H1 (cell line): Measurements from ENCODE around the gene CFAP20. TPM values are rescaled to one million over a fixed set of nuclear protein-coding genes. Genes with fewer than 3 reads are reported as not detected.

Source experiments
- CTCF ChIA-PET: fragments of 300-600 bp; sonication (Branson Sonifier 250); formaldehyde crosslinking; loops from one replicate; lab custom pipeline; 2021; ENCODE audit not compliant: partially characterized antibody; lab: Charles Lee
- POLR2A ChIA-PET: fragments of 300-600 bp; sonication (Branson Sonifier 250); formaldehyde crosslinking; loops from one replicate; lab custom pipeline; 2021; ENCODE audit warnings: inconsistent platforms; ENCODE audit not compliant: partially characterized antibody; lab: Charles Lee
- DNase-seq, 2 experiments: peaks; one replicate each; pipeline versions ENCODE4 v3.0.0 to v3.0.0-alpha.2; 2010 to 2022; ENCODE audit warnings: low spot score in 2 of 2, low read depth in 1 of 2, mixed read lengths in 1 of 2
- FAIRE-seq: peaks from 2 replicates; lab custom pipeline; 2011; peaks lifted over from hg19 to GRCh38; lab: Jason Lieb, UNC
- H2AFZ ChIP-seq: 2 replicates; pipeline ENCODE4 v1.8.1; 2012; ENCODE audit warnings: low read length, inconsistent platforms
- H2AK5ac ChIP-seq: 2 replicates; pipeline ENCODE4 v1.6.1; 2013; ENCODE audit warnings: low read depth, low read length
- H2BK120ac ChIP-seq: replicated peaks from 2 replicates; pipeline ENCODE3; 2013; ENCODE audit warnings: low read depth, low read length, inconsistent platforms
- H2BK12ac ChIP-seq: 2 replicates; pipeline ENCODE4 v1.6.1; 2013; ENCODE audit warnings: low read depth, low read length
- H2BK15ac ChIP-seq: 2 replicates; pipeline ENCODE4 v1.6.1; 2013; ENCODE audit warnings: low read length
- H2BK20ac ChIP-seq: 2 replicates; pipeline ENCODE4 v1.6.1; 2013; ENCODE audit warnings: low read length
- H2BK5ac ChIP-seq: 2 replicates; pipeline ENCODE4 v1.6.1; 2013; ENCODE audit warnings: low read depth, low read length
- H3K14ac ChIP-seq: 2 replicates; pipeline ENCODE4 v1.6.1; 2013; ENCODE audit warnings: inconsistent platforms; ENCODE audit not compliant: insufficient read length
- H3K18ac ChIP-seq: 2 replicates; pipeline ENCODE4 v1.6.1; 2013; ENCODE audit warnings: low read length; ENCODE audit errors: extremely low read depth
- H3K23ac ChIP-seq: 2 replicates; pipeline ENCODE4 v1.6.1; 2013; ENCODE audit warnings: inconsistent platforms; ENCODE audit not compliant: insufficient read length
- H3K23me2 ChIP-seq: 2 replicates; pipeline ENCODE4 v1.6.1; 2013; ENCODE audit warnings: low read depth, low read length
- H3K27ac ChIP-seq: 2 replicates; pipeline ENCODE4 v1.6.1; 2011; ENCODE audit warnings: low read depth, low read length, inconsistent platforms
- H3K27me3 ChIP-seq, 4 experiments: replicated peaks in 1 of 4; 1 replicate in 1 of 4; 2 replicates in 3 of 4; pipeline versions ENCODE4 v1.6.1 to v1.8.1; 2011 to 2013; ENCODE audit warnings: low read length in 3 of 4, mild to moderate bottlenecking in 3 of 4, inconsistent platforms in 2 of 4, mixed read lengths in 2 of 4, moderate library complexity in 1 of 4; ENCODE audit not compliant: control insufficient read depth in 3 of 4, insufficient read depth in 3 of 4; ENCODE audit errors: extremely low read depth in 1 of 4
- H3K36me3 ChIP-seq, 4 experiments: 2 replicates each; pipeline versions ENCODE4 v1.6.1 to v1.8.1; 2011 to 2013; ENCODE audit warnings: mild to moderate bottlenecking in 4 of 4, low read length in 3 of 4, moderate library complexity in 2 of 4, control low read depth in 1 of 4, inconsistent platforms in 1 of 4; ENCODE audit not compliant: insufficient read depth in 4 of 4, control insufficient read depth in 2 of 4
- H3K4ac ChIP-seq: replicated peaks from 2 replicates; pipeline ENCODE3; 2013; ENCODE audit warnings: low read length, low read depth, mixed read lengths, inconsistent platforms; ENCODE audit not compliant: insufficient read length
- H3K4me1 ChIP-seq, 4 experiments: replicated peaks in 1 of 4; 1 replicate in 1 of 4; 2 replicates in 3 of 4; pipeline versions ENCODE4 v1.6.1 to v1.8.1; 2011 to 2013; ENCODE audit warnings: low read length in 3 of 4, inconsistent platforms in 2 of 4, mixed read lengths in 1 of 4; ENCODE audit not compliant: insufficient read depth in 4 of 4, control insufficient read depth in 3 of 4
- H3K4me2 ChIP-seq, 2 experiments: 2 replicates each; pipeline versions ENCODE4 v1.6.1 to v1.8.1; 2011 to 2013; ENCODE audit warnings: low read depth in 2 of 2, low read length in 2 of 2, control low read depth in 1 of 2, inconsistent platforms in 1 of 2, mild to moderate bottlenecking in 1 of 2; ENCODE audit not compliant: insufficient read depth in 1 of 2
- H3K4me3 ChIP-seq, 4 experiments: fragments of 200-600, 300-600 bp in 1 of 4; sonication (generic), shearing (Covaris generic), sonication (Bioruptor Twin) in 1 of 4; 2 replicates each; pipeline versions ENCODE4 v1.5.1 to v1.8.1; 2011 to 2016; ENCODE audit warnings: low read length in 4 of 4, low read depth in 3 of 4, control low read depth in 2 of 4, inconsistent platforms in 2 of 4, mild to moderate bottlenecking in 2 of 4, mixed read lengths in 1 of 4, moderate library complexity in 1 of 4; ENCODE audit not compliant: insufficient read depth in 2 of 4; ENCODE audit errors: extremely low read depth in 1 of 4
- H3K56ac ChIP-seq: replicated peaks from 2 replicates; pipeline ENCODE3; 2013; ENCODE audit warnings: low read depth, mild to moderate bottlenecking, mixed read lengths, low read length, inconsistent platforms; ENCODE audit not compliant: insufficient read length
- H3K79me1 ChIP-seq: 2 replicates; pipeline ENCODE4 v1.6.1; 2013; ENCODE audit warnings: low read depth, low read length, control low read depth
- H3K79me2 ChIP-seq, 2 experiments: 2 replicates each; pipeline versions ENCODE4 v1.6.1 to v1.8.1; 2012 to 2013; ENCODE audit warnings: low read length in 2 of 2, mild to moderate bottlenecking in 2 of 2, inconsistent platforms in 1 of 2; ENCODE audit not compliant: insufficient read depth in 2 of 2, control insufficient read depth in 1 of 2
- H3K9ac ChIP-seq, 4 experiments: replicated peaks in 1 of 4; 1 replicate in 1 of 4; 2 replicates in 3 of 4; pipeline versions ENCODE4 v1.6.1 to v1.8.1; 2011 to 2013; ENCODE audit warnings: low read depth in 3 of 4, low read length in 3 of 4, control low read depth in 2 of 4, mild to moderate bottlenecking in 2 of 4, moderate library complexity in 2 of 4, inconsistent platforms in 1 of 4; ENCODE audit errors: extremely low read depth in 1 of 4
- H3K9me3 ChIP-seq, 2 experiments: 2 replicates each; pipeline versions ENCODE4 v1.6.1 to v1.8.1; 2012 to 2013; ENCODE audit warnings: mild to moderate bottlenecking in 2 of 2, moderate library complexity in 2 of 2, control low read depth in 1 of 2, inconsistent platforms in 1 of 2, low read depth in 1 of 2, low read length in 1 of 2, mixed read lengths in 1 of 2; ENCODE audit not compliant: insufficient read depth in 2 of 2
- H4K20me1 ChIP-seq, 2 experiments: replicated peaks in 1 of 2; 2 replicates each; pipeline versions ENCODE3 to v1.8.1; 2011 to 2013; ENCODE audit warnings: inconsistent platforms in 2 of 2, low read length in 2 of 2, mild to moderate bottlenecking in 1 of 2; ENCODE audit not compliant: insufficient read depth in 2 of 2, control insufficient read depth in 1 of 2
- H4K5ac ChIP-seq: 2 replicates; pipeline ENCODE4 v1.6.1; 2013; ENCODE audit warnings: low read length, low read depth, mixed read lengths, inconsistent platforms; ENCODE audit not compliant: insufficient read length
- H4K8ac ChIP-seq: 2 replicates; pipeline ENCODE4 v1.8.0; 2013; ENCODE audit warnings: mild to moderate bottlenecking, moderate library complexity, low read length, inconsistent platforms; ENCODE audit not compliant: insufficient read depth; ENCODE audit errors: extremely low read depth
- H4K91ac ChIP-seq: replicated peaks from 2 replicates; pipeline ENCODE3; 2013; ENCODE audit warnings: low read length, mixed read lengths, inconsistent platforms; ENCODE audit not compliant: insufficient read length
- CHD1 ChIP-seq: IDR thresholded peaks from 2 replicates; pipeline ENCODE4 v1.6.1; 2012; ENCODE audit warnings: low read depth, low read length, improper control_type of control experiment
- KDM4A ChIP-seq: IDR thresholded peaks from one replicate; pipeline ENCODE4 v1.7.1; 2012; ENCODE audit warnings: low read depth, mild to moderate bottlenecking, moderate library complexity, low read length, inconsistent platforms; ENCODE audit not compliant: severe bottlenecking
- POU5F1 ChIP-seq: IDR thresholded peaks from 2 replicates; pipeline ENCODE4 v1.6.1; 2011; ENCODE audit warnings: low read depth, mild to moderate bottlenecking, low read length, moderate library complexity
- SP2 ChIP-seq: IDR thresholded peaks from 2 replicates; pipeline ENCODE4 v1.6.1; 2012; ENCODE audit warnings: mild to moderate bottlenecking, low read length, inconsistent platforms
- SP4 ChIP-seq: IDR thresholded peaks from 2 replicates; pipeline ENCODE4 v1.6.1; 2012; ENCODE audit warnings: low read length, inconsistent platforms
- TBP ChIP-seq: IDR thresholded peaks from 2 replicates; pipeline ENCODE4 v1.6.1; 2011; ENCODE audit warnings: low read depth, low read length, improper control_type of control experiment
- TEAD4 ChIP-seq: IDR thresholded peaks from 2 replicates; pipeline ENCODE4 v1.6.1; 2012; ENCODE audit warnings: low read depth, low read length, inconsistent platforms, mixed read lengths
- YY1 ChIP-seq: IDR thresholded peaks from 2 replicates; pipeline ENCODE4 v1.6.1; 2011; ENCODE audit warnings: low read depth, mild to moderate bottlenecking, low read length
- WGBS, 2 experiments: shearing (Covaris generic) in 1 of 2; methylation state at CpG; one replicate each; pipeline versions ENCODE4 v1.1.6 to v1.1.7; 2013 to 2015; ENCODE audit warnings: low lambda C conversion rate in 2 of 2, mixed read lengths in 2 of 2, inconsistent platforms in 1 of 2, low coverage in 1 of 2, missing lambda C conversion rate in 1 of 2; ENCODE audit not compliant: insufficient replicate concordance in 2 of 2, insufficient coverage in 1 of 2, insufficient read length in 1 of 2; ENCODE audit errors: extremely low coverage in 1 of 2, missing lambda C conversion rate in 1 of 2; 5-methylcytosine and 5-hydroxymethylcytosine counted together
- polyA plus RNA-seq, 7 experiments: library from polyadenylated mRNA; depleted of rRNA in 3 of 7; stranded (reverse) in 5 of 7; unstranded in 2 of 7; fragments of >200 nt in 5 of 7; fragments of 200-250 nt in 2 of 7; gene quantifications; 1 replicate in 5 of 7; 2 replicates in 1 of 7; 4 replicates in 1 of 7; pipeline versions ENCODE4 v1.2.1 to v1.2.3, GENCODE V29; 2011 to 2013; ENCODE audit warnings: missing spikeins in 2 of 7, mixed read lengths in 2 of 7
- total RNA-seq: library from RNA; stranded (reverse); fragmentation: NEBNext Ultra II Directional; extraction: Animal tissue kit (Norgen Biotek cat#: 25700); gene quantifications from 2 replicates; pipeline ENCODE4 v1.2.1, GENCODE V29; 2021
- TF ChIP-seq, protein P1 (sequence below), 3 experiments: IDR thresholded peaks; 1 replicate in 2 of 3; 2 replicates in 1 of 3; pipeline versions ENCODE4 v1.5.1 to v1.6.1; 2011; ENCODE audit warnings: low read length in 3 of 3, mild to moderate bottlenecking in 3 of 3, inconsistent platforms in 2 of 3, low read depth in 1 of 3, moderate library complexity in 1 of 3; ENCODE audit not compliant: insufficient read depth in 1 of 3; ENCODE audit errors: control extremely low read depth in 1 of 3
- TF ChIP-seq, protein P2 (sequence below): IDR thresholded peaks from 2 replicates; pipeline ENCODE4 v1.6.1; 2011; ENCODE audit warnings: low read length, improper control_type of control experiment

The CFAP20 gene
- total and polyA plus RNA-seq, 2 of the 8 experiments (the other 6 are each of a cell fraction or from before 2014, with no cell fraction given), result 45.6 to 65.4 TPM

DNA sequence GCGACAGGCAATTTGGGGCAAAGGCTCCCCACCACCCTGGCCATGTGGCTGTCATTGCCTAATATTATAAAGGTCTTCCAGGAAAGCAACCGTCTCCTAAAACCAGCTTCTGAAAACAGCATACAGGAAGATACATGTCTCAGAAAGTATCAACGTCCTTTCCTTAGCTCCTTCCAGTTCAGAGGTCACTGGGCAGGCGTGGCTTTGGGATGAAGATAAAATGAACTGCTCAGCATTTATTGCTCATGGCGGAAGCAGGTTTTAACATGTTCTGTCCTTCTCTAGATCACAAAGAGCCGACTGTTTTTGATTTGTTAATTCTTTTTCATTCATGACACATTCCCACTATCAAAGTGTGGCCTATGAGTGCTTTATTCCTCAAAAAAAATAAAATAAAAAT is 8.0 kb downstream of the CFAP20 start:
- no peak overlapping the region for H2BK15ac ChIP-seq
- no peak for FAIRE-seq
- H3K79me2 ChIP-seq, result peaks cover 11 to 85% of the 10 kb centered on the region in 2 experiments
- no peak overlapping the region for H2BK5ac ChIP-seq
- no peak overlapping the region for H3K14ac ChIP-seq
- H2BK120ac ChIP-seq, result no peak overlapping the region
- H4K20me1 ChIP-seq, result peaks cover 22 to 29% of the 10 kb centered on the region in 2 experiments
- no peaks in the 10 kb centered on the region for H3K9me3 ChIP-seq
- no peak overlapping the region for H2BK20ac ChIP-seq
- no peak overlapping the region for H3K9ac ChIP-seq
- H2AFZ ChIP-seq, result no peak overlapping the region
- no peak overlapping the region for H4K8ac ChIP-seq
- no peak overlapping the region for H3K18ac ChIP-seq
- ChIA-PET CTCF (interaction anchor here (0.6 to 19.7 kb wide), 29 partner anchors 9 to 375 kb away, joined by 3 to 362 read pairs (median 5); partner anchors contain the start of genes CFAP20 and MMP15), POLR2A (interaction anchor here (2.1 to 3.0 kb wide), 3 partner anchors 9 to 94 kb away, joined by 9 to 27 read pairs (median 15); partner anchors contain the start of gene CFAP20)
- no peak overlapping the region for H3K4me2 ChIP-seq
- no peak for DNase-seq
- peaks cover 5% of the 10 kb centered on the region; the same call in 1 of the 2 replicates for H3K79me1 ChIP-seq
- H3K36me3 ChIP-seq, result peaks cover under 1 to 6% (median 6%) of the 10 kb centered on the region in 4 experiments; a peak in 6 of 8 replicates
- H3K23ac ChIP-seq, result no peak overlapping the region
- no peak overlapping the region for H4K91ac ChIP-seq
- H3K4me3 ChIP-seq, result no peak overlapping the region
- WGBS, 2 experiments, result 81% methylated on average over 6 of the region's 6 CpGs; no CpG with 5 or more reads in 1 of the 2 experiments
- H2AK5ac ChIP-seq, result no peak overlapping the region
- no peaks in the 10 kb centered on the region for H3K23me2 ChIP-seq
- peaks cover 0 to 8% (median 1%) of the 10 kb centered on the region in 4 experiments; a peak in 3 of 7 replicates for H3K4me1 ChIP-seq
- no peak overlapping the region for H4K5ac ChIP-seq
- no peak overlapping the region for H3K56ac ChIP-seq
- no peak overlapping the region for H3K4ac ChIP-seq
- no peak overlapping the region for H2BK12ac ChIP-seq
- no peak overlapping the region for H3K27ac ChIP-seq
- H3K27me3 ChIP-seq, result no peaks in the 10 kb centered on the region
- TF ChIP-seq CHD1, result no peak
- TF ChIP-seq, protein P1, sequence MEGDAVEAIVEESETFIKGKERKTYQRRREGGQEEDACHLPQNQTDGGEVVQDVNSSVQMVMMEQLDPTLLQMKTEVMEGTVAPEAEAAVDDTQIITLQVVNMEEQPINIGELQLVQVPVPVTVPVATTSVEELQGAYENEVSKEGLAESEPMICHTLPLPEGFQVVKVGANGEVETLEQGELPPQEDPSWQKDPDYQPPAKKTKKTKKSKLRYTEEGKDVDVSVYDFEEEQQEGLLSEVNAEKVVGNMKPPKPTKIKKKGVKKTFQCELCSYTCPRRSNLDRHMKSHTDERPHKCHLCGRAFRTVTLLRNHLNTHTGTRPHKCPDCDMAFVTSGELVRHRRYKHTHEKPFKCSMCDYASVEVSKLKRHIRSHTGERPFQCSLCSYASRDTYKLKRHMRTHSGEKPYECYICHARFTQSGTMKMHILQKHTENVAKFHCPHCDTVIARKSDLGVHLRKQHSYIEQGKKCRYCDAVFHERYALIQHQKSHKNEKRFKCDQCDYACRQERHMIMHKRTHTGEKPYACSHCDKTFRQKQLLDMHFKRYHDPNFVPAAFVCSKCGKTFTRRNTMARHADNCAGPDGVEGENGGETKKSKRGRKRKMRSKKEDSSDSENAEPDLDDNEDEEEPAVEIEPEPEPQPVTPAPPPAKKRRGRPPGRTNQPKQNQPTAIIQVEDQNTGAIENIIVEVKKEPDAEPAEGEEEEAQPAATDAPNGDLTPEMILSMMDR (IDR thresholded peaks at IDR 0.05; ENCODE audit: control extremely low read depth in 1 of 3, insufficient read depth in 1 of 3, low read depth in 1 of 3, low read length in 3 of 3), result no peak
- TF ChIP-seq TBP, result no peak
- no peak for TF ChIP-seq KDM4A
- TF ChIP-seq SP4, result no peak
- no peak for TF ChIP-seq POU5F1
- TF ChIP-seq TEAD4, result no peak
- TF ChIP-seq, protein P2, sequence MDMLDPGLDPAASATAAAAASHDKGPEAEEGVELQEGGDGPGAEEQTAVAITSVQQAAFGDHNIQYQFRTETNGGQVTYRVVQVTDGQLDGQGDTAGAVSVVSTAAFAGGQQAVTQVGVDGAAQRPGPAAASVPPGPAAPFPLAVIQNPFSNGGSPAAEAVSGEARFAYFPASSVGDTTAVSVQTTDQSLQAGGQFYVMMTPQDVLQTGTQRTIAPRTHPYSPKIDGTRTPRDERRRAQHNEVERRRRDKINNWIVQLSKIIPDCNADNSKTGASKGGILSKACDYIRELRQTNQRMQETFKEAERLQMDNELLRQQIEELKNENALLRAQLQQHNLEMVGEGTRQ, result no peak
- no peak for TF ChIP-seq YY1
- TF ChIP-seq SP2, result no peak
